SKM-1 treated with dmso at 0.1 percent for 144 hours (cell line): ENCODE data around the gene MACROD2.
"Not testable (repeated sequence)": the region's sequence is repeated elsewhere in the genome, so short reads cannot be mapped to it uniquely, and the experiment has no call there.

Experiments used
- DNase-seq: peaks from one replicate; lab custom pipeline; 2025; ENCODE audit not compliant: unreplicated experiment; lab: John Stamatoyannopoulos, UW

The MACROD2 gene

DNA sequence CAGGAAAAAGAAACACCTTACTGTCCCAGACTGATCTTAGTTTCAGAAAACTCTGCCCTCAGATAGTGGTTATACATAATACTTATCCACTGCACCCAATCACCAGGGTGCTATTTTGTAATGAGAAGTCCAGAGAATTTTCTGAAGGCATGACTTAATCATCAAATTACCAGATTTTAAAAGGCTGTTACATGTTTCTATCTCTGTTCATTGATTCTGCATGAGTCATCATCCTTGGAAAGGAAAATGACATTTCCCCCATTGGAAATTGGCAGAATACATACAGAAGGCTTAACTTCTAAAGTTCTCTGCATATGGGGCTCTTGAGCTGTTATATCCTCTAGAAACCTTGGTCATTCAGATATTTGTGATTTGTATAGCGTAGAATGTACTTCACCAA, 930.0 kb downstream of the MACROD2 start:
- DNase-seq: no peak

DNA sequence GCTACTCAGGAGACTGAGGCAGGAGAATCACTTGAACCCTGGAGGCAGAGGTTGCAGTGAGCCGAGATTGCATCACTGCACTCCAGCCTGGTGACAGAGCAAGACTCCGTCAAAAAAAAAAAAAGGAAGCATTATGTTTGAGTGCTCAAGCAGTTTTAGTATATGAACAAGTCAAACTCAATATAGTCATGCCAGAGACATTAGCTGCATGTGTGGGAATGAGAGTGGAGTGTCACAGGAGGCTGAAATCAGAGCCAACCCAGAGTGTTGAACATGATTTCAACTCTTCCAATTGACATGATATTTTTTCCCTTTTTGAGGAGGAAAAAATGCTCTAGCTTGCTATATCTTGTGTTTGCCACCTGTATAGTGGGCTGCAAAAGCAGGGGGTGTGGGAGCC, 931.1 kb downstream of the MACROD2 start:
- not testable (repeated sequence) for DNase-seq

DNA sequence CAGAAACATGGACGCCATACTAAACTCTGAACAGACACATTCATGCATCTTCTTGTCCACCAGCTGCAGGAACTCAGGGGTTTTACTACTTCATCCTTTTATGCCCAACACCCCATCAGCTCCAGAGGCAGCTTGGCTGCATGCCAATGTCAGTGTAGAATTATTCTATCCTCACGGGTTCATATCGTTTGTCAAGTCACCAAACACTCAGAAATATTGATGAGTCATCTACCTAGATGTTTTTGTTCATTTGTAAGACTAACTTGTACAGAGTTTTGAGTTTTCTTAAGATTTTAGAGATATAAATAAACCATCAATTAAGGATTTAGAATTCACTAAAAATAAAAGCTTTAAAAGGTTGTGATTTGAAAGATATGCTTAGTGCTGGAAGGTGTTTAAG, 932.8 kb downstream of the MACROD2 start:
- no peak for DNase-seq

DNA sequence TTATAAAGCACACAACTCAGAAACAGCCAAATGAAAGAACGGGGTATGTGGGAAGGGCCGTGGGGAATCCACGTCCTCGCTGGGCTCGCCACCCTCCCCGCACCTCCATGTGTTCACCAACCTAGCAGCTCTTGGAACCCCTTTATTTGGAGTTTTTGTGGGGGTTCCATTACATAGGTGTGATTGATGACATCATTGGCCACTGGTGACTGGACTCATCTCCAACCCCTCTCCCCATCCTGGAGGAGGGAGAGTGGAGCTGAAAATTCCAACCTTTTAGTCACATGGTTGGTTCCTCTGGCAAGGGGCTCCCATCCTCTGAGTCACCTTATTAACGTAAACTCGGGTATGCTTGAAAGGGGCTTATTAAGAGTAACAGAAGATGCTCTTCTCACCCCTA, 934.1 kb downstream of the MACROD2 start:
- DNase-seq: no peak

DNA sequence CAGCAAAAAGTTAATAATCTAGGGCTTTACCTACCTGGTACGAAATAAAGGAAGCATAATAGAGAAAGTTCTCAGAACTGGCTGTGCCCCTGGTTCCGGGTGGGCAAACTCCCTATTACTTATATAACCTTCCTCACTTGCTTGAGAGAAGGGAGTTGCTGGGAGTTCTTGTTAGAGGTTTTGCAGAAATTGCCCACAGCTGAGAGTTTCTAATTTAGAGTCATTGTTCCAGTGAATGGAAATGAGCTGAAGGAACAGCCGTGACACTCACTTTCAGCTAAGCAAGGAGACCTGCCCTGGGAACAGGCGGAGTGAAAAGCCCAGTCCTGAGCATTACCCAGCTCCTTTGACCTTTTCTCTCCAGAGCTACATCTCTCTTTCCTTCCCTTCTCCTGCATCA, 936.7 kb downstream of the MACROD2 start:
- no peak for DNase-seq

DNA sequence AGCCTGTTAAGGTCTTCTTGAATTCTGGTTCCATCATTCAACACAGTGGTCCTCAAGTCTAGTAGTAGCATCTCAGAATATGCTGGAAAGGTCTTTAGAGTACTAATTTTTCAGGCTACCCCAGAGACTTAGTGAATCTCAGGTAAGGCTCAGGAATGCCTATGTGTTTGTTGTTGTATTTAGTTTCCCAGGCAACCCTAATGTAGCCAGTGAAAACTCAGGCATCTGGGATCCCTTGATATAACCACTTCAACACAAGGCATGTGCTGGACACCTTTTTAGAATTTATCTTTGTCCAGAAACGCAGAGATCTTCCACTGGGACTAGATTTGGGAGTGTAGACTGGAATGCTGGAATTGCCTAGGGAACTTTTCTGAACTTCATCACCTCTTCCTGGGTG, 940.0 kb downstream of the MACROD2 start:
- no peak for DNase-seq

DNA sequence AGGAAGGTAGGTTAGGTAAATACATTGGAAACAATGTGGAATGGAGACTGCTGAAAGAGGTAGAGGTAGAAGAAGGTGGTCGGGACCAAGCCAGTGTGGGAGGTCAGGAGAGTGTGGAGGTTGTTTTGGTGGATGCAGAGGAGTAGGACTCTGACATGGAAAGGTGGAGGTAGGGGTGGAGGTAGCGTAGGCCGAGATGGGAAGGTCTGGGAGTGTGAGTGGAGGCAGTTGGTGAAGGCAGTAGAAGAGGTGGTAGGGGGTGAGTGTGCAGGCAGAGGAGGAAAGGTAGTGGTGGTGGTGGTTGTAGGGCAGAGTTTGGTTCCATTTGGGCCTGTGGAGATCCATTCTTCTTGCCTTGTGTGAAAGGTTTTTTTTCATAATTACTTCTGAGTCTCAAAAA, 941.7 kb downstream of the MACROD2 start:
- no peak for DNase-seq

DNA sequence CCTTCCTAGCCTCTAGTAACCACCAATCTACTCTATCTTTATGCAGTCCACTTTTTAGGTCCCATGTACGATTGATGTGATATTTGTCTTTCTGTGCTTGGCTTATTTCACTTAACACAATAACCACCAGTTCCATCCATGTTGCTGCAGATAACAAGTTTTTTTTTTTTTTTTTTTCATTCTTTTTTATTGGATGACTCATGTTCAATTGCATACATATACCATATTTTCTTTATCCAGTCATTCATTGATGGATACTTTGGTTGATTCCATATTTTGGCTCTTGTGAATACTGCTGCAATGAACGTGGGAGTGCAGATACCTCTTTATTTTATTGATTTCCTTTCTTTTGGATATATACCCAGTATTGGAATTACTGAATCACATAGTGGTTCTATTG, 942.5 kb downstream of the MACROD2 start:
- DNase-seq: no peak

DNA sequence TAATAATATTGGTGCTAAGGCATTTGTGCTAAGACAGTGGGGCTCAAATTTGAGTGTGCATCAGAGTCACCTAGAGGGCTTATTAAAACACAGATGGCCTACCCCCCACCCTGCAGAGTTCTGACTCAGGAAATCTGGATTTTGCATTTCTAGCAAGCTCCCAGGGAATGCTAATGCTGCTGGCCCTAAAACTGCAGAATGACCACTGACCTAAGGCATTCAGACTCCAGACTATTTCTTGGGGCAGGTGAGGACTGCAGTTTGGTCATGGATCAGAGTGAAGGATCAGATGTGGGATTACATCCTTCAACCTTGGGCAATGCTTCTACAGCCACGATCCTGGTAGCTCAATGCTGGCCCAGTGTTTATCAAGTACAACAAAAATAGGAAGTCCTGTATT, 952.2 kb downstream of the MACROD2 start:
- no peak for DNase-seq

DNA sequence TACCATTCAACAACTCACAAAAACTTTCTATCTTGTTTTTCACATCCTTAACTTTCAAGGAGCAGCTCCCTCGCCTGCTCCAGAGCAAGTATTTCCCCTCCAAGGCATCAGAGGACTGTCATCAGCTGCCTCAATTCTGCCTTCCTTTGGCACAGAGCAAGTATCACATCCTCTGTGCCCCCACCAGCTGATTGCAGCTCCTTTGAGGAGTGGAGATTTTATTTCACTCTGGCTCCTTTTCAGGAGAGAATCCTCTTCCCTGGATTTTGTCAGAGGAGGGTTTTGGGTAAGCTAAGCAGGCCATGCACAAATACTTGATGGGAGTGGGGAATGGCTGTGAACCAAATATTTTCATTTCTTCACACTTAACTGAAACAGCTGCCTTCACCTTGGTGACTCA, 952.6 kb downstream of the MACROD2 start:
- DNase-seq: no peak

DNA sequence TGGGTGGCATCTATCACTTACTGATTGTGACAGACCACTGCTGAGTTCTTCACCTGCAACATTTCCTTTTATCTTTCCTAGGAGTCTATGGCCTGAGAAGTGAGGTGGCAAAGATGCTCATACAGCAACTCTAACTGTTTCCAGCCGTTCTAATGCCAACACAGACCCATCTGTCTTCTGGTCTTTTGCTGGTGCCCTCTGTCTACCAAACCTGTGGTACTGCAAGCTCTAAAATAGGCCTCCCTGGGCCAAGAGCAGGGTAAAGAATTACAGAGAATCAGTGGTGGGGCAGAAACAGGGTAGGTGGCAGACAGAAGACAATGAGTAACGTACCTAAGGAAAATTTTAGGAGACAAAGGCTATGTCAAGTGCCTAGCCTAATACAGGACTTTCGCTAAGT, 953.1 kb downstream of the MACROD2 start:
- DNase-seq: no peak

DNA sequence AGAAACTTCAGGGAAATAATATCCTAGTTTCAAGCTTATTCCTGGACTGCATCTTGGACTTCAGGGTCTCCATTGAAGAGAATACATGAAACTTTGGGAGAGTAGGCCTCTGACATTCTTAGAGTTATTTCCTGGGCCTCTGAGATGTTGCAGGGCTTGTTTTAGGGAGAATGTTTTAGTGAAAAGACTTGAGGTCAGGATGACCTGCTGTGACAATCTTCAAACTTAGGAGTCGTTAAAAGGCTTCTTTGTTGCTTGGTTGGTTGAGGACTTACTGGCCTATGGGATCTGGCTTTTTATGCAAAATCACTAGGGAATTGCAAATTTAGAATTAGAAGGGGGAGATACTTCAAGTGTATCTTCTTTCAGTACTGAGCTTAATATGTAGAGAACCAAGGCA, 955.3 kb downstream of the MACROD2 start:
- no peak for DNase-seq

DNA sequence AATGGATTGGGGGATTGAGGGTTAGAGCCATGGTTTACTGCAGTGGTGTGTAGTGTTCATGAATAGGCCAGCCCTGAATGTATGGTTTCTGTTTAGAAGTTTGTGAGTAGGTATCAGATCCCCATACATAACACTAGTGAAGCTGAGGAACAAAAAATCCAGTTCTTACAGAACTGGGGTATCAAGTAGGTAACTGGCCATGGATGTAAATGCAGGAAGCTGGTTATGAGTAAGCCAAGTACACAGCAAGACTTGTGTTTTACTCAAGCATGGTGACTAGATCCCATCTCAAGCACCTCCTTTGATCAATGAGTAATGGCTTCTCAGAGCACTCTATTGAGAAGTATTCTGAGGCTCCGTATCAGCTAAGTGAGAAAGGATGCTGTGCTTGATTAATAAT, 955.8 kb downstream of the MACROD2 start:
- DNase-seq: no peak

DNA sequence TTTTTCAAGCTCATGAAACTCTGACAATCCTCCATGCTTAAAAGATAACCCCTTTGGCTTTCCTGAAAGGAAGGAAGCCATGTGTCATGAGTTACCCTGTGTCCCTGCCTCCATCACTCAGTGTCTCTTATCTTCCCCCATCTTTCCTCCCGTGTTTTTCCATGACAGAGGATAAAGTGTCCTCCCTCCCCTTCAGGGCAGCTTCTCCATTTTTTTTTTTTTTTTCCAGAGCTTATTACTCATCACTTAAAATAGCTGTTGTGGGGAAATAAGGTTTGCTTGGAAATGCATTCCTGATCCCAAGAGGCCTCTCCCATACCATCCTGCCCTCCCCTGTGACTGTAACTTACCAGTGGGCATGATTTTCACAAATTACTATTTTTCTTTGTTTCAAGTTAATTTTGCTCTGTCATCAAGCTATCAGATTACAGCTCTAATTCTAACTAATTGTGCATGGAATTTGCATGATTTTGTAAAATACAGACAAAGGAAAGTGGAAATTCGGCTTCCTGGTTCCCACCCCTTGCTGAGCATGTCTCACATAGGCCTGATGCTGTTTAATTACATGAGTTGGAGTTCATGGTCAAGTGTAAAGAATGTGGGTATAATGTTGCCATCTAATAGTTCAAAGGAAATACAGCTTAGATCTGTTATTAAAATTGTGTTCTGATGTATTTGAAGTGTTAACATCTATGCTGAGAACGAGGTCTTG, 956.5 kb downstream of the MACROD2 start:
- no peak for DNase-seq

DNA sequence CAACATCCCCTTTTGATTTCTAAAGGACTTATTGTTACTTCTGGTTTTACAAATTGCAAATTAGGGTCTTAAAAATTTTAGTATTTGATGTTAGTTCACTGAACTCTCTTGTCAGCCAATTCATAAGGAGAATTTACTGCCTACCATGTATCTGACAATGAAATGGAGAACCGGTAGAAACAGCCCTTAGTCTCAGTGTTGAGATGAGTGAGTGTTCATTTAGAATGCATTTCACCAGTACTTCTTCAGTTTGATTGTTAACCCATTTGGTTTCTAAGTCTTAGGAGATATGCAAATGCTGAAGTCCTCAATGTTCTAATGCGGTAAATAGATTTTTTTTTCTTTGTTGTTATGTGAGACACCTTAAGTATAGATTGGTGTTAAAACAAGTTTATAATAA, 958.4 kb downstream of the MACROD2 start:
- DNase-seq: no peak

DNA sequence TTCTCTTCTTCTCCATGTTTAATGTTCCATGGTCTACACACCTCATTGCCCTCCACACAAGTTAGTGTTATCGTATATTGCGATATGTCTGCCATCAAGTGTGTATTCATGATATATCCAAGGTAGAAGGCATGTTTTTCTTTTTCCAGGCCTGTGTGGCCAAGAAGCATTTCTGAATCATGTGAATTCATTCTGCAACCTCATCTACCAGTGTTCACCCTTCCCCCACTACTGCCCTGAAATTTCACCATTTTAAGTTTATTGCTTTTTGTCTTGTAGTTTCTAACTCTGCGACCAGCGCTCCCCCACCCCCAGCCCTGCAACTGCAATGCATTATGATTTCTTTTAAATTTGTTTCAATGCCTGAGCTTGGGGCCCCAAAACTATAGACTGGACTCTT, 960.1 kb downstream of the MACROD2 start:
- DNase-seq: peak; percentile 9

DNA sequence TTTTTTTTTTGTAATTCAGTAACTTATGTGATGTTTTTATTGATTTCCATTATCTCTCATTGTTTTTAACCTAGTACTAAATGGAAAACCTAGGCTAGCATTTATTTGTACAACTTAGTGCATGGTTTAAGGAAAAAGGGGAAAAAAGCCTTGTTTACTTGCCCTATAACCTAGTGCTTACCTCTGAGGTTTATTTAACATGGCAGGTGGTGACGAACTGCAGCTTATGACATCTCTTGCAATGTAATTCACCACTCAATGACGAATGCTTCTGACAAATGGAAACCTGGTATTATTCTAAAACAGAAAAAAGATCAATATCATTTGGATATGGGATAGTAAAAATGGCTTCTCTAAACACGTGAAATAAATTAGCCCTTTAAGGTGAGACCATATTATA, 960.7 kb downstream of the MACROD2 start:
- no peak for DNase-seq

DNA sequence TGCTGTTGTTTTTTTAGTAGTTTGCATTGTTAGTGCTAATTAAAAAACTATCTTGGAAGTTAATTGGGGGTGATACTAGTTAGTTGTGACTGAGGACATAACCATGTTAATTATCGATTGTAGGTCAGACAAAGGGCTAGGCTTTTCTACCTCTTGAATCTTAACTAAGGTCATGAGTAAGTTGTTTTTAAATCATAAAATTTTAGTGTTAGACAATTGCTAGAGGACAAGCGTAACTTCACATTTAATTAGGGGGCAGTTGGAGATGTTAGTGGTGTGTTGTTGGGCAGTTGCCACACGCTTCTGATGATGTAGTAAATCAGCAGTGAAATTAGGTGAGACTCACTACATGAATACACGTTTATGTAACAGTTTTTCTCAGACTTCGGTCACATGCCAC, 961.2 kb downstream of the MACROD2 start:
- no peak for DNase-seq

DNA sequence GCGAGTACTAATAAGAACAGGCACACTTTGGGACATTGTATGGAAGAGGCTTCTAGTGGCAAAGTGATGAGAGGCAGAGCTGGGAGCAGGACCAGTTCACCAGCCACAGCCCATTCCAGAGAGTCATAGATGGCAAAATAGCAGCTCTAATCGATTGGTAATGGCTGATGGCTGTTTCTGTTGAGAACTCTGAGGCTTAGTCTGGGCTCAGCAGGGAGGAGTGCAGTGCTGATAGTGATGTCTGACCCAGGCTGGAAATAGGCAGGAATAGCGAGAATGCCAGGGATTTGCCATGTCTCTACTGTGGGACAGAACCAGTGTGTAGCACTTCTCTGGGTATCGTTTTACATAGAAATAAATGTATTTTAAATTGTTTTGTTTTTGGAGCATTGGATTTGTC, 962.1 kb downstream of the MACROD2 start:
- no peak for DNase-seq

DNA sequence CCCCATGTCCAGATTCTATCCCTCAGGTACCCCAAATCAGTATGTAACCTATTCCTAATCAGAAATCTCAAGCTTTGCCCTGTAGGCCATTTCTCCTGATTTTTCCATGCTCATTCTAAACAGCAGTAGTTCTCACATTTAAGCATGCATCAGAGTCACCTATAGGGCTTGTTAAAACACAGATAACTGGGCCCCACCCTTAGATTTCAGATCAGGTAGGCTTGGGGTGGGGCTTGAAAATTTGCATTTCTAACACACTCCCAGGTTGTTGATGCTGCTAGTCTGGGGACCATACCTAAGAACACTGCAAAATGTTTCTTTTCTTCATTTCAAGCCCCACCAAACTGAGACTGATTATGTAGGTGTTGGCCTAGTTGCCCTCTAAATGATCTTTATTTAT, 963.3 kb downstream of the MACROD2 start:
- DNase-seq: no peak

DNA sequence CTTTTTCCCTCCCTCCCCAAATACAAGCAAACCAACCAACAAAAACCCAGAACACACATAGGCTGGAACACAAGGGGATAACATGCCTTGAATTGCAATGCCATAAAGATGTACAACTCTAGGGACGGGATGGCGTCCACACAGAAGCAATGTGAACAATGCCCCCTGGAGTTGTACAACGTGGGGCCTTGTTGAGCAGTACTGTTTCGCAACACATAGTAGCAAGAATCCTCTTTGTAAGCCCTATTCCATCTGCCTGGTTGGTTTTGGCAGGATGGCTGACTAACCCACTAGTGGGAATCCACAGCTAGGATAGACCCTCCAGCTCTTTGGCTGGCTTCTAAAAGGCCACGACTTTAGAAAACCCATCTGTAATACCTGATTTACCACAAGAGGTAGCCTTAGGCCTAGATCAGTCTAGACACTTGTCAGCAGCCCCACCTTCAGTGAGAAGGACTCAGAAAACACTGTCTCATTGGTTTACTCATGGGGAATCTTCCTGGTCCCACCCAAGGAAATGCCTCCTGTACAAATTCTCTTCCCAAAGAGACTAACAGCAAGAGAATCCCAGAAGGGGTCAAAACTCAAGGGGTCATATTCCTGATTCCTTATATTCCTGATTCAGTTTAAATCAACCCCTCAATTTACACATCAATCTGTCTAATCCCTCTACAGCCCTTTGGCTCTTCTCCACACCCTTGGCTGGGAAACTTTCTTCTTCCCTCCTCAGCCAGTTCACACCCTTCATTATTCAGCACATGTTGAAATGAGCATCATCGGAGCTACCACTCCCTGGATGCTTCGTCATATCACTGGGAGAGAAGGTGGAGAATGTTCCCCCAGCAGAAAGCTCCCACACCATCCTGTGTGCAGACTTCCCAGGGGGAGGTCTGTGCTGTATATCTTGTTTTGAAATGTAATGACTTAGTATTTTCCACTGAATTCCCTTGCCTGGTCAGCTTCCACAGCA, 964.5 kb downstream of the MACROD2 start:
- DNase-seq: no peak

DNA sequence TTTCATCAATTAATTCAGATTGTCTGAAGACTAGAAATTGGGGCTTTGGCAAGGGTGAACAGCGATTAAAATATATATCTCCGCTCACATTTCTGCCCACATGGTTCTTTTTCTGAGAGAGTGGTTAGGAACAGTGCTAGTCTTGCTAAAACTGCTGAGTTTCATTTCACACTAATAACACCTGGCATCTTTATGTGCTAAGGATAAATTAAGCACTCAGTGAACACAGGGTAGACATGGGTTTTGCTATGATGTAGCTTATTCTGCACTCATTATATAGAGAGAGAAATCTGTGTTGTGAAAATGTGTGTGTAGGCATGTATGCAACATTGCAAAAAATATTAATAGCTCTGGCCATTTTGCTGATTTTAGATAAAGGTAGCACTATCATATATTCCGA, 965.5 kb downstream of the MACROD2 start:
- DNase-seq: no peak
